Tibial artery (tissue), 4 donors: ENCODE results near the gene ZNF785.
"Not testable (repeated sequence)": the region's sequence is repeated elsewhere in the genome, so short reads cannot be mapped to it uniquely, and the experiment has no call there.

Source experiments
- DNase-seq, 2 donors: peaks; one replicate each; pipeline ENCODE4 v3.0.0-alpha.2; 2019
- H3K27ac ChIP-seq, 2 donors: fragments of 200-600 bp; sonication (generic) in 1 of 2; 1 replicate in 1 of 2; 2 replicates in 1 of 2; pipeline ENCODE4 v1.5.1; 2018 to 2019; ENCODE audit warnings: mild to moderate bottlenecking in 1 of 2
- H3K27me3 ChIP-seq, 2 donors: fragments of 200-600 bp; sonication (generic) in 1 of 2; one replicate each; pipeline versions ENCODE4 v1.5.1 to v1.6.0; 2016 to 2019
- H3K36me3 ChIP-seq, 3 donors: fragments of 200-600 bp; sonication (generic) in 2 of 3; one replicate each; pipeline ENCODE4 v1.5.1; 2016 to 2019; ENCODE audit warnings: mild to moderate bottlenecking in 2 of 3
- H3K4me1 ChIP-seq, 4 donors: fragments of 200-600 bp; sonication (generic) in 2 of 4; 1 replicate in 3 of 4; 2 replicates in 1 of 4; pipeline ENCODE4 v1.5.1; 2016 to 2019
- H3K4me3 ChIP-seq, 2 donors: fragments of 200-600 bp; sonication (generic) in 1 of 2; 1 replicate in 1 of 2; 2 replicates in 1 of 2; pipeline ENCODE4 v1.5.1; 2018 to 2019; ENCODE audit warnings: mild to moderate bottlenecking in 2 of 2
- H3K9me3 ChIP-seq, 3 donors: fragments of 200-600 bp; sonication (generic) in 1 of 3; one replicate each; pipeline ENCODE4 v1.5.1; 2016 to 2019
- CTCF ChIP-seq, 2 experiments: fragments of 200-600 bp in 1 of 2; fragments of 450-650 bp in 1 of 2; IDR thresholded peaks; one replicate each; pipeline ENCODE4 v1.5.1; 2017 to 2019; ENCODE audit warnings: antibody characterized with exemption in 2 of 2, mild to moderate bottlenecking in 1 of 2, moderate library complexity in 1 of 2
- intact Hi-C: fragments of 100-400 bp; cut with DNase I; formaldehyde crosslinking; loops from one replicate; pipeline ENCODE4 v1.15.0; 2023; ENCODE audit warnings: low total_unique reads

Gene ZNF785

GRCh38 chr16:30546115-30546514 lies 39.4 kb downstream of the ZNF785 start:
- TF ChIP-seq CTCF (IDR thresholded peaks at IDR 0.05): no peak
- Histone ChIP-seq H3K4me3 (no peak overlapping the region), H3K9me3 (no peaks in the 10 kb centered on the region), H3K27me3 (no peaks in the 10 kb centered on the region), H3K36me3 (no peaks in the 10 kb centered on the region), H3K27ac (no peak overlapping the region), H3K4me1 (no peaks in the 10 kb centered on the region)
- intact Hi-C loops: no loop called here
- no peak for DNase-seq

GRCh38 chr16:30543067-30543466 lies 42.4 kb downstream of the ZNF785 start:
- Histone ChIP-seq H3K4me3 (no peak overlapping the region), H3K36me3 (no peaks in the 10 kb centered on the region), H3K27ac (no peak overlapping the region), H3K27me3 (no peaks in the 10 kb centered on the region), H3K9me3 (no peaks in the 10 kb centered on the region), H3K4me1 (no peaks in the 10 kb centered on the region)
- no peak for DNase-seq
- TF ChIP-seq CTCF (IDR thresholded peaks at IDR 0.05): no peak
- intact Hi-C loops: no loop called here

- Histone ChIP-seq H3K4me3 (no peak overlapping the region), H3K9me3 (no peaks in the 10 kb centered on the region), H3K27me3 (no peaks in the 10 kb centered on the region), H3K36me3 (no peaks in the 10 kb centered on the region), H3K27ac (no peak overlapping the region), H3K4me1 (peaks cover 0 to 2% (median under 1%) of the 10 kb centered on the region in 4 donors)
- no peak for TF ChIP-seq CTCF (IDR thresholded peaks at IDR 0.05)
- intact Hi-C loops: no loop called here
- DNase-seq: no peak
These were observed 43.8 kb downstream of the ZNF785 start for GRCh38 chr16:30541502-30542329.

GRCh38 chr16:30540916-30541464 lies 44.5 kb downstream of the ZNF785 start:
- intact Hi-C loops, H3K36me3 ChIP-seq, H3K27me3 ChIP-seq, H3K9me3 ChIP-seq, H3K4me3 ChIP-seq, DNase-seq, H3K4me1 ChIP-seq, H3K27ac ChIP-seq: not testable (repeated sequence)

DNA sequence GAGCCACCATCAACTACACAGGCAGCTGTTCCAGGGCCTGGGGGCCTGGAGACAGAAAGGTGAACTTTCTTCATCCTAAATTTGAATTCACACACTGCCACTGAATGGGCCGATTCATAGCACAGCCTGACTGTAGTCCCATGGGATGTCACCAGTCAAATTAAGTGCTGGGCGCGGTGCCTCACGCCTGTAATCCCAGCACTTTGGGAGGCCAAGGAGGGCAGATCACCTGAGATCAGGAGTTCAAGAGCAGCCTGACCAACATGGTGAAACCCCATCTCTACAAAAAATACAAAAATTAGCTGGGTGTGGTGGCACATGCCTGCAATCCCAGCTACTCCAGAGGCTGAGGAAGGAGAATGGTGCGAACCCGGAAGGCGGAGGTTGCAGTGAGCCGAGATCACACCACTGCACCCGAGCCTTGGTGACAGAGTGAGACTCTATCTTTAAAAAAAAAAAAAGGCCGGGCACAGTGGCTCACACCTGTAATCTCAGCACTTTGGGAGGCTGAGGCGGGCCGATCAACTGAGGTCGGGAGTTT lies 45.4 kb downstream of the ZNF785 start:
- intact Hi-C loops, DNase-seq: not testable (repeated sequence)

GRCh38 chr16:30539000-30539964 lies 46.2 kb downstream of the ZNF785 start:
- intact Hi-C loops: no loop called here
- no peaks in the 10 kb centered on the region for H3K27me3 ChIP-seq

More for the DNA sequence above, 45.4 kb downstream of the ZNF785 start:
- not testable (repeated sequence) for H3K36me3 ChIP-seq, H3K4me3 ChIP-seq, H3K27ac ChIP-seq, H3K27me3 ChIP-seq, H3K9me3 ChIP-seq
- peaks cover 0 to 17% (median 7%) of the 10 kb centered on the region in 4 donors for H3K4me1 ChIP-seq

GRCh38 chr16:30536391-30537024 lies 49.0 kb downstream of the ZNF785 start:
- H3K27me3 ChIP-seq, H3K4me3 ChIP-seq, intact Hi-C loops, H3K9me3 ChIP-seq, DNase-seq: not testable (repeated sequence)
- H3K4me1 ChIP-seq: peaks cover 0 to 37% (median 21%) of the 10 kb centered on the region in 4 donors
- peak overlapping the region in 1 of 2 donors; percentile 99 for H3K27ac ChIP-seq
- peaks cover 11 to 19% (median 14%) of the 10 kb centered on the region in 3 donors for H3K36me3 ChIP-seq

More at GRCh38 chr16:30539000-30539964, 46.2 kb downstream of the ZNF785 start:
- TF ChIP-seq CTCF (IDR thresholded peaks at IDR 0.05): no peak
- no peaks in the 10 kb centered on the region for H3K9me3 ChIP-seq
- H3K4me3 ChIP-seq: no peak overlapping the region
- no peak for DNase-seq
- no peaks in the 10 kb centered on the region for H3K36me3 ChIP-seq
- no peak overlapping the region for H3K27ac ChIP-seq
- peaks cover 0 to 17% (median 7%) of the 10 kb centered on the region in 4 donors for H3K4me1 ChIP-seq
